ENCODE data around the gene CABP7. TPM values are rescaled to one million over a fixed set of nuclear protein-coding genes. Genes with fewer than 3 reads are reported as not detected.
A peak's percentile ranks its signal among the peaks of the same experiment; 100 is the strongest.

Gene CABP7
- total and polyA plus RNA-seq, 2 donors (not counting 3 experiments of a cell fraction or from before 2014, with no cell fraction given), result not detected

GRCh38 chr22:29718949-29719898 is 579 bp upstream of the CABP7 start:
- no TSS peak for BruUV-seq (replicated peaks)

More at GRCh38 chr22:29718949-29719898, 579 bp upstream of the CABP7 start:
- H3K9me1 ChIP-seq (replicated peaks; ENCODE audit: control insufficient read depth, extremely low read depth, insufficient read depth, low read length), result no peaks in the 10 kb centered on the region
- H3K27ac ChIP-seq (ENCODE audit: insufficient read depth, low read depth, low read length), result no peak overlapping the region
- intact Hi-C loops (cut with micrococcal nuclease) (loop anchor here (10.0 kb wide), 1 partner anchor 244 kb away; no protein-coding TSS in a partner anchor), dilution Hi-C loops (cut with MboI; ENCODE audit: extremely low pct_ligation_motif_present, low sequenced_read_pairs) (no loop called here)
- TF ChIP-seq CTCF (IDR thresholded peaks at IDR 0.05; ENCODE audit: extremely low read depth in 1 of 2, insufficient read depth in 1 of 2, low read depth in 1 of 2, low read length in 2 of 2) (no peak), MAX (IDR thresholded peaks at IDR 0.05; ENCODE audit: insufficient read depth, insufficient read length) (no peak), EZH2 (IDR thresholded peaks at IDR 0.05; ENCODE audit: borderline replicate concordance, low read depth, low read length, severe bottlenecking) (peak; percentile 67), GATA2 (IDR thresholded peaks at IDR 0.05; ENCODE audit: insufficient read depth, insufficient read length, low read depth, low read length) (no peak)
- no peak overlapping the region for H3K4me3 ChIP-seq (replicated peaks in 1 of 3; ENCODE audit: insufficient read depth in 1 of 3, low read depth in 1 of 3, low read length in 3 of 3)
- no peak overlapping the region for H3K4me2 ChIP-seq (ENCODE audit: insufficient read depth, low read length)
- no peak overlapping the region for H3K9ac ChIP-seq (replicated peaks; ENCODE audit: extremely low read depth, insufficient read depth, low read length)
- no peaks in the 10 kb centered on the region for H3K79me2 ChIP-seq (ENCODE audit: control insufficient read depth, insufficient read depth, low read length)
- POLR2A ChIA-PET, result no interaction called here
- peaks cover 15 to 19% of the 10 kb centered on the region in 2 experiments for H3K27me3 ChIP-seq (ENCODE audit: control insufficient read depth in 2 of 2, insufficient read depth in 2 of 2, low read length in 2 of 2)
- no peaks in the 10 kb centered on the region for H3K9me3 ChIP-seq (replicated peaks; ENCODE audit: control insufficient read depth, insufficient read depth, low read length)
- CTCF ChIA-PET, result interaction anchor here (1.1 to 2.0 kb wide), 5 partner anchors 17 to 370 kb away, joined by 3 to 10 read pairs (median 4); no protein-coding TSS in a partner anchor
- no peaks in the 10 kb centered on the region for H3K36me3 ChIP-seq (ENCODE audit: control insufficient read depth in 2 of 2, extremely low read depth in 1 of 2, insufficient read depth in 2 of 2, low read length in 2 of 2)
- H2AFZ ChIP-seq (ENCODE audit: low read depth, low read length), result no peak overlapping the region
- no peak for DNase-seq (ENCODE audit: low read depth, low spot score)
- no peaks in the 10 kb centered on the region for H4K20me1 ChIP-seq (replicated peaks; ENCODE audit: control insufficient read depth, extremely low read depth, insufficient read depth, low read length)
- no peak for FAIRE-seq
- no peaks in the 10 kb centered on the region for H3K4me1 ChIP-seq (ENCODE audit: control insufficient read depth, extremely low read depth, insufficient read depth, low read length)

Data from endothelial cell of umbilical vein (primary cell).